Measurements from ENCODE around the gene RITA1.

The RITA1 gene

GRCh38 chr12:113154351-113154973, 31.1 kb upstream of the RITA1 start:
- no peak for DNase-seq (ENCODE audit: low read depth)

- DNase-seq (ENCODE audit: low read depth) = no peak
These were observed 30.5 kb upstream of the RITA1 start for GRCh38 chr12:113155060-113155459.

- no peak for DNase-seq (ENCODE audit: low read depth)
These were observed 29.9 kb upstream of the RITA1 start for GRCh38 chr12:113155646-113156045.

- no peak for DNase-seq (ENCODE audit: low read depth)
These were observed 28.2 kb upstream of the RITA1 start for GRCh38 chr12:113157218-113157859.

GRCh38 chr12:113158439-113159203, 26.9 kb upstream of the RITA1 start:
- no peak for DNase-seq (ENCODE audit: low read depth)

- no peak for DNase-seq (ENCODE audit: low read depth)
These were observed 25.6 kb upstream of the RITA1 start for GRCh38 chr12:113159937-113160336.

GRCh38 chr12:113161415-113162016, 24.0 kb upstream of the RITA1 start:
- DNase-seq (ENCODE audit: low read depth) = no peak

GRCh38 chr12:113162102-113163029, 23.2 kb upstream of the RITA1 start:
- DNase-seq (ENCODE audit: low read depth) = no peak

- no peak for DNase-seq (ENCODE audit: low read depth)
These were observed 22.5 kb upstream of the RITA1 start for GRCh38 chr12:113163030-113163360.

GRCh38 chr12:113164014-113164413, 21.5 kb upstream of the RITA1 start:
- DNase-seq (ENCODE audit: low read depth) = no peak

GRCh38 chr12:113165521-113166450, 19.7 kb upstream of the RITA1 start:
- DNase-seq (ENCODE audit: low read depth) = no peak

- DNase-seq (ENCODE audit: low read depth) = no peak
These were observed 17.7 kb upstream of the RITA1 start for GRCh38 chr12:113167868-113168267.

- DNase-seq (ENCODE audit: low read depth) = no peak
These were observed 15.8 kb upstream of the RITA1 start for GRCh38 chr12:113169697-113170096.

- no peak for DNase-seq (ENCODE audit: low read depth)
These were observed 15.1 kb upstream of the RITA1 start for GRCh38 chr12:113170457-113170856.

GRCh38 chr12:113170926-113171325, 14.6 kb upstream of the RITA1 start:
- no peak for DNase-seq (ENCODE audit: low read depth)

GRCh38 chr12:113171543-113171942, 14.0 kb upstream of the RITA1 start:
- DNase-seq (ENCODE audit: low read depth) = no peak

GRCh38 chr12:113172185-113172584, 13.3 kb upstream of the RITA1 start:
- DNase-seq (ENCODE audit: low read depth) = no peak

GRCh38 chr12:113173081-113173698, 12.3 kb upstream of the RITA1 start:
- DNase-seq (ENCODE audit: low read depth) = no peak

- no peak for DNase-seq (ENCODE audit: low read depth)
These were observed 10.8 kb upstream of the RITA1 start for GRCh38 chr12:113174461-113175384.
